ACC112 (cell line): Measurements from ENCODE around the gene CHGA.

Experiments
- H2AFZ ChIP-seq: fragments of 200-600 bp; sonication (generic); one replicate; pipeline ENCODE4 v1.6.0; 2017; ENCODE audit warnings: antibody characterized with exemption, low read length; ENCODE audit not compliant: unreplicated experiment
- H3K27ac ChIP-seq: fragments of 200-600 bp; sonication (generic); 2 replicates; pipeline ENCODE4 v1.5.1; 2014; ENCODE audit warnings: low read depth, mild to moderate bottlenecking, antibody characterized with exemption, low read length, moderate library complexity
- H3K27me3 ChIP-seq: fragments of 200-600 bp; sonication (generic); 2 replicates; pipeline ENCODE4 v1.6.1; 2014; ENCODE audit warnings: mild to moderate bottlenecking, antibody characterized with exemption, low read length, moderate library complexity, mixed read lengths; ENCODE audit not compliant: insufficient read depth
- H3K36me3 ChIP-seq: fragments of 200-600 bp; sonication (generic); 2 replicates; pipeline ENCODE4 v1.6.1; 2016; ENCODE audit warnings: mild to moderate bottlenecking, antibody characterized with exemption, low read length, moderate library complexity, mixed read lengths; ENCODE audit not compliant: insufficient read depth
- H3K4me1 ChIP-seq: fragments of 200-600 bp; sonication (generic); one replicate; pipeline ENCODE4 v1.6.1; 2016; ENCODE audit warnings: low read length, mixed read lengths; ENCODE audit not compliant: insufficient read depth, unreplicated experiment, control insufficient read depth
- H3K4me3 ChIP-seq: fragments of 200-600 bp; sonication (generic); 2 replicates; pipeline ENCODE4 v1.5.1; 2014; ENCODE audit warnings: mild to moderate bottlenecking, low read depth, low read length
- H3K79me2 ChIP-seq: fragments of 200-600 bp; sonication (generic); one replicate; pipeline ENCODE4 v1.6.0; 2016; ENCODE audit warnings: low read length; ENCODE audit not compliant: control insufficient read depth, unreplicated experiment, insufficient read depth

CHGA gene

DNA sequence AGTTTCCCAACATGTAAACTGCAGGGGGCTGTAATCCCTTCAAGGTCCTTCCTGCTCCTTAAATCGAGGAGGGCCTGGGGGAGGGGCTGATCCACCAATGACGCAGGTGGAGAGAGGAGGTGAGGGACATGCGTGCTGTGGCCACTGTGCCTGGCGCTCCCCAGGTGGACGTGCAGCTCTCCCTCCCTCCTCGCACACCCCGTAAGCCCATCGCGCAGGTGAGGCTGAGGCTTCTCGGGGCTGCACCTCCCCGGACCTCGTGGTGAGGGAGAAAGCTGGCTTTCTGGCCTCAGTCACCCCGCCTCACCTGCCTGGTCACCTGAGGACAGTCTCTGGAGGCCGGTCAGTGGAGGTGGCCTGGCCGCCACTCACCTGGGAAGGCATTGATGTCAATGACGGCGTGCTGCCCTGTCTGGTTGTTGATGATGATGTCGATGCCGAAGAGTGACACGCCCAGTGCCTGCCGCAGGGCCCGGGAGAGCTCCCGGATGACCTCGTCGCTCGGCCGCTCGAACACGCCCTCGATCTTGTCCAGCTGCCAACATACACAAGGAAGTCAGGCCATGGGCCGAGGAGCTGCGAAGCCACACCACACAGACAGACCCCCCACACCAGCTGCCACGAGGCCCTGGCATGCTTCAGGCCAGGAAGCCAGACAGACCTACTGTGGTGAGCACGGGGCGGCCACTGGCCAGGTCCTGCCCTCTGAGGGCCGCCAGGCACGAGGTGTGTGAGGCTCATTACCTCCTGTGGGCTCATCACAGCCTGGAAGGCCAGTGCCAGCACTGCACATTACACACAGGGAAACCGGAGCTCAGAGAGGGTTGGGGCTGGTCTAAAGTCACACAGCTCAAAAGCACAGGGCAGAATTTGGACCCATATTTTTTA is 23.3 kb downstream of the CHGA start:
- no peak overlapping the region for H3K4me3 ChIP-seq

DNA sequence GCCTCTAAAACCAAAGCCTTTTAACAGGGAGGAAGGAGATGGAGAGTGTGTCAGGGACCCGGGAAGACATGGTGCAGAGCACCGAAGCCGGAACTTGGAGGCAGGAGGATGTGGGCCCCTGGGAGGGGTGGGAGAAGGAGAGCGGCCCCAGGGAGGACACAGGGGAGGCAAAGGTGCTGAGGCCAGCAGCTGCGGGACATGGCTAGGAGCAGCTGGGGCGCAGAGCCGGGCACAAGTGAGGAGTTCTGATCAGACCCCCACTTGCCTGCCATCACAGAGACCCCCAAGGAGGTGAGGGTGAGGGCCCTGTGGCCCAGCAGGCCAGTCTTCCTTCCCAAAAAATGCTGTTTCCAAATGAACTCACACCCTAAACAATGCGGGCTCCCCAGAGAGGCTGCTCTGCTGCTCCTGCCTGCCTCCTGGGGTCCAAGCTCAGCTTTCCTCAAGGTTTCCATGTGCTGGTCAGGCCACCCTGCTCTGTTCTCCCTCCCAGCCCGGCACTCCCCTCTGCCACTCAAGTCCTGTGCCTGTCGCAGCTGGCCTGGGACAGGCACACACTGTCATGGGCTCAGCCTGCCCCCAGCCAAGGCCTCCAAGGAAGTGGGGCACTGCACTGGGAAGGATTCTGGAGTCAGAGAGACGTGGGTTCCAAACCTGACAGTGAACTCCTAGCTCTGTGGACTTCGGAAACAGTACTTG is 24.0 kb downstream of the CHGA start:
- no peak overlapping the region for H3K4me3 ChIP-seq
- no peaks in the 10 kb centered on the region for H3K79me2 ChIP-seq
- no peaks in the 10 kb centered on the region for H3K27me3 ChIP-seq
- H3K36me3 ChIP-seq = no peaks in the 10 kb centered on the region
- H3K4me1 ChIP-seq = peaks cover 21% of the 10 kb centered on the region
- H3K27ac ChIP-seq = no peak overlapping the region
- H2AFZ ChIP-seq = no peak overlapping the region

More for the DNA sequence above, 23.3 kb downstream of the CHGA start:
- no peaks in the 10 kb centered on the region for H3K27me3 ChIP-seq
- H3K27ac ChIP-seq = no peak overlapping the region
- no peak overlapping the region for H2AFZ ChIP-seq
- no peaks in the 10 kb centered on the region for H3K36me3 ChIP-seq
- H3K4me1 ChIP-seq = peaks cover 21% of the 10 kb centered on the region
- no peaks in the 10 kb centered on the region for H3K79me2 ChIP-seq

DNA sequence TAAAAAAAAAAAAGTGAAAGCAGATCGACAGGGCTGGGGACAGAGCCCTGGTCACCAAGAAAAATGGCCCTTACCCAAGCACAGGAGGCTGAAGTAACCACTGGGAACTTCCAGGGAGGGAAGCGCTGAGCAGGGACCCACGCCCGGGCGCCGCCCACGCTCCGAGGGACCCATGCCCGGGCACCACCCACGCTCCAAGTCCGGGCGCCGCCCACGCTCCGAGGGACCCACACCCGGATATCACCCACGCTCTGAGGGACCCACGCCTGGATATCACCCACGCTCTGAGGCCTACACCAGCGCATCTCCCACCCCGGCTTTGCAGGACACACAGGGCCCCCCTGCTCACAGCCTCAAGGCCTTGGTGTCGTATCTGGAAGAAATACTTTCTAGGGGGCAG is 25.7 kb downstream of the CHGA start:
- Histone ChIP-seq H3K27me3 (no peaks in the 10 kb centered on the region), H3K4me3 (no peak overlapping the region), H3K79me2 (no peaks in the 10 kb centered on the region), H3K36me3 (no peaks in the 10 kb centered on the region), H3K27ac (no peak overlapping the region), H3K4me1 (peaks cover 21% of the 10 kb centered on the region), H2AFZ (no peak overlapping the region)

DNA sequence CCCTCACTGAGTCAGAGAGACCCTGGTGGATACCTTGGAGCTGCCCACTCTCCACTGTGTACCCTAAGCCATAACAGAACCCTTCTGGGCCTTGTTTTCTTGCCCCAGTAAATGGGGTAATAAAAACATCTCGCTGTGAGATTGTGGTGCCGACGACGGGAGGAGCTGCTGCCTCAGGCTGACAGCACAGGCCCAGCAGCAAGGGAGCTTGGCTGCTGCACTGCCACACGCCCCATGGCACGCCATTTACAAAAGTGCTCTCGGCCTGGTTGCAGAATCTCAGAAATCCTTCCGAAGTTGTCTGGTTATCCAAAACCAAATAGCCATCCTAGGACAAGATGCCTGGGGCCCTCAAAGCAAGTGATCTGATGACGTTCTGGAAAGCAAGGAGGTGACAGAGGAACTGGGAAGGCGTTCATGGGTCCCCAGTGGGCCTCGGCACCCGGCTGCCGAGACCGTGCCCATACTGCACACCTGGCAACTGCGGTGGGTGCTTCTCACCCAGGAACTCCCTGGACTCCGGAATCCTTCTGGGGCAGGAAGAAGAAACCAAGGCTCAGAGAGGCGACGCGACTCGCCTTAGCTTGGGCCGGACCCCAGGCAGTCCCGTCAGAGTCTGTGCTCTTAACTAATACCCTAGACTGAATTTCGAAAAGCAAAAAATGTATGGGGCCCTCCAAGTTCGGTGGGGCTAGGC is 26.7 kb downstream of the CHGA start:
- no peak overlapping the region for H3K4me3 ChIP-seq
- H3K79me2 ChIP-seq = no peaks in the 10 kb centered on the region
- no peak overlapping the region for H2AFZ ChIP-seq
- no peak overlapping the region for H3K27ac ChIP-seq
- H3K36me3 ChIP-seq = no peaks in the 10 kb centered on the region
- peaks cover 21% of the 10 kb centered on the region for H3K4me1 ChIP-seq
- no peaks in the 10 kb centered on the region for H3K27me3 ChIP-seq

DNA sequence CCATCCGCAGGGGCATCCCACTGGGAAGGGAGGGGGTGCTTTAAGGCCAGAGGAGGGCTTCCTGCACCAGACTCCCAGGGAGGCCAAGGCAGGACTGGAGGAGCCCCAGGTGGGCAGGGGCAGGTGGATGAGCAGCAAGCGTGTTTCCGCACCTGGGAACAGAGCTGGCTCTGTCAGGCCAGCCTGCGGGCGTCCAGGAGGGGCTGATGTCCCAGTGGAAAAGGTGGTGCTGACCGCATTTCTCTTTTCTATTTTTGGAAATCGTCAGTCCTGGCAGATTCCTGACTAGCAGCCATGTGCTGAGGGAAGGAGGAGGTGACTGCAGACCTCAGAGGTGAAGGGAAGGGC is 27.2 kb downstream of the CHGA start:
- H3K27me3 ChIP-seq = no peaks in the 10 kb centered on the region
- no peak overlapping the region for H3K27ac ChIP-seq
- H3K4me3 ChIP-seq = no peak overlapping the region
- H3K79me2 ChIP-seq = no peaks in the 10 kb centered on the region
- peaks cover 21% of the 10 kb centered on the region for H3K4me1 ChIP-seq
- no peak overlapping the region for H2AFZ ChIP-seq
- H3K36me3 ChIP-seq = no peaks in the 10 kb centered on the region

DNA sequence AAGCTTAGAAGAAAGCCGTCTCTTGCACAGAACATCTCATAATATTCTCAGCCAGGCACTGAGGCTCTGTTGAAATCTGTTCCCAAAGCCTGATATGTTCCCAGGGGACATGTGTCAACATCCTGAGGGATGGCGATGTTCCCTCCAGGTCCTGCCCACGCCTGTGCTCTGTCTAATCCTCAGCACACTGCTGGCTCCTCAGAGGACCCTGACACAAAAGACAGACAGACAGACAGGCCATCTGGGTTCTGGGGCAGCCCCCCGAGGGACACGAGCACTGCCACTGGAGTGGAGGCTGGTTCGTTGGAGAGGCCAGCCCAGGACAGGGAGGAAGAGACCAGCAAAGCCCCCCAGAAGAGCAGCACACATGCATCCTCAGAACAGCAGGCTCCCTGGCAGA is 27.8 kb downstream of the CHGA start:
- Histone ChIP-seq H3K27ac (no peak overlapping the region), H3K36me3 (no peaks in the 10 kb centered on the region), H3K27me3 (no peaks in the 10 kb centered on the region), H3K79me2 (no peaks in the 10 kb centered on the region), H3K4me1 (peaks cover 21% of the 10 kb centered on the region), H3K4me3 (no peak overlapping the region), H2AFZ (no peak overlapping the region)

DNA sequence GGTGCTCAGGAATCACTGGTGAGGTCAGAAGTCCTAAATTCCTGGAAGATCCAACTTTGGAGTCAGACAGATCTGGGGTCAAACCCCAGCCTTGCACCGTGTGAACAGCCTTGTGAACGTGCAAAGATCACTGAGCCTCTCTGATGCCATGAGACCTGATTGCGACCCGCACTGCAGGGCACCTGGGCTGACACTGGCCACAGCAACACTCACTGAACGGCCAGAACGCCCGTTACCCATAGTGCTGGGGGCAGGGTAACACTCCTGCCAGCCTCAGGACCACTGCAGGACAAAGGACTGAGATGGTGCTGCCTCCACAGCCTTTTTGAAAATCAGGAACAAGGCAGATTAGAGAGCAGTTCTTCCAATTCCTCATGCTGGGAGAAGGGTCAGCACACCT is 28.3 kb downstream of the CHGA start:
- Histone ChIP-seq H3K4me3 (no peak overlapping the region), H3K36me3 (no peaks in the 10 kb centered on the region), H3K4me1 (peaks cover 18% of the 10 kb centered on the region), H3K79me2 (no peaks in the 10 kb centered on the region), H3K27me3 (no peaks in the 10 kb centered on the region), H3K27ac (no peak overlapping the region), H2AFZ (no peak overlapping the region)

DNA sequence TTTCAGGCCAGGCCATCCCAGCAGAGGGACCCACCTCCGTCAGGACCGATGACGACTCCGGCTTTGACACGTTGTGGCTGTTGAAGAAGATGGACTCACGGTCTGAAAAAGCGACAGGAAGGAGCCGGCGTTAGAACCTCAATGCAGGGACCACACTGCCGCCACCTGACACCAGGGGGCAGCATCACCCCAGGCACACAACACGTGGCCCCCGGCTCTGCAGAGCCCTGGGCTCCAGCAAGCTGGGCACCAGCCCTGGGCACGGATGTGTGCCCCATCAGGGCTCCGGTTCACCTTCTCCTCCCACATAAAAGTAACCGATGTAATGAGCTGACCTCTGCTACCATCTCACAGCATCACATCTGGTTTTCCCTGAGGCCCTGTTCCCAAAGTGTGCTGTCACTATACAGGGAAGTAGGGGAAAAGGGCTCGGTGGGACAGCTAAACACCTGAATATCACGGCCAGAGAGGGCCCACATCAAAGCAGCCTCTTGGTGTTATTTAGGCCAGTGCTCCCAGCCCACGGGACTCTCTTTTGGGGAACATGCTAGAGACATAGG is 29.0 kb downstream of the CHGA start:
- H3K4me1 ChIP-seq = peaks cover 12% of the 10 kb centered on the region
- no peak overlapping the region for H3K4me3 ChIP-seq
- H3K79me2 ChIP-seq = no peaks in the 10 kb centered on the region
- H3K27me3 ChIP-seq = no peaks in the 10 kb centered on the region
- H3K27ac ChIP-seq = no peak overlapping the region
- H3K36me3 ChIP-seq = no peaks in the 10 kb centered on the region
- no peak overlapping the region for H2AFZ ChIP-seq

DNA sequence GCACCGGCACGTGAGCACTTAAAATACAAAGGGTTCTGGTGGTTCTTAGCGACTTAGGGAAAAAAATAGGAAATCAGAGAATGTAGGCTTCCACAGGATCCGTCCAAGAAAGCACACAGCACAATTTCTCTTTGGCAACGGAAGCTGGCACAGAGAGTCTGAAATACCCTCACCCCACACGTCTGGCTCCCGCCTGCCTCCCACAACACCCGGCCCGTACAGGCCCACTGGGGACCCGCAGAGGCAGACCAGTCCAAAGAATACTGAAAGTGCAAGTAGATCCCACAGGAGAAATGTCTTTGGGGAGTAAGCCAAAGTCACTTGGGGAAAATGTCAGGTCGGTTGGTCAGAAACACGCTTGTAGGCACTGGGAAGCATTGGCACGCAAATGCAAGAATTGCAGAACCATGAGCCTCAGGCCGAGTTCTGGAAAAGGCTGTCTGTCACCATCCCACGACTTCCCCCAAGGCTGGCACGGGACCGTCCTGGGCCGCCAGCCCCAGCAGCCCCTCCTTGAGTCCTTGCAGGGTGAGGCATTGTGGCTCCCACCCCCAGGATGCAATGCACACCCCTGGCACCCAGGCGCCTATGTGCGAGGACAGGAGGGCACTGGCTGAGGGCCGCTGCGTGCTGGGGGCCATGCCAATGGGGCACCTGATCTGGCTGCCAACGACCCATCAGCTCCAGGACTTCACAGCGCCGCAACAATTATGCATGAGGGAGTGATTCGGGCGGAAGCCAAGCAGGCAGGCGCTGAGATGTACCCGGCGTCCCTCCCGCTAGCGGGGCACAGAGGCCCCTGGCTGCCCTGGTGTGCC is 29.7 kb downstream of the CHGA start:
- Histone ChIP-seq H3K79me2 (no peaks in the 10 kb centered on the region), H3K4me1 (peaks cover 12% of the 10 kb centered on the region), H3K27ac (no peak overlapping the region), H2AFZ (no peak overlapping the region), H3K27me3 (no peaks in the 10 kb centered on the region), H3K4me3 (no peak overlapping the region), H3K36me3 (no peaks in the 10 kb centered on the region)

DNA sequence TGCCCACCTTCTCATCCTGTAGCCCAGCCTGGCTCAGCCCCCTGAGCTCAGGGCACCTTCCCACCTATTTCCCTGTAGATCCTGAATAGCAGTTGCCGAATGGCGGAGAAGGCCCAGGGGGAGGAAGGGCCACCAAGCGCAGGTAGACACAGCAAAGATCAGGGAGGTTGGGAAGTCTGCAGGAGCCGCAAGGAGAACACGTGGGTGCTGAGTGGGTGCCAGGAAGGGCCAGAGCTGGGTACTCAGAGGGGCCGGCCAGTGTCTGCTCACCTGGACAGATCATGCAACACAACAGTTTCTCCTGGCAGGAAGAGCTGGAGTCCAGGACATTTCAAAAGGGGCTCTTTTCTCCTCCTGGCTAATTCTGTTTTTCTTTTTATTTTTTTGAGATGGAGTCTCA is 30.6 kb downstream of the CHGA start:
- no peak overlapping the region for H2AFZ ChIP-seq
- peaks cover 12% of the 10 kb centered on the region for H3K4me1 ChIP-seq
- H3K79me2 ChIP-seq = no peaks in the 10 kb centered on the region
- H3K36me3 ChIP-seq = no peaks in the 10 kb centered on the region
- H3K27ac ChIP-seq = no peak overlapping the region
- H3K27me3 ChIP-seq = no peaks in the 10 kb centered on the region
- H3K4me3 ChIP-seq = no peak overlapping the region
